Kidney epithelial cell (primary cell): Measurements from ENCODE around the gene C11orf68. TPM values are rescaled to one million over a fixed set of nuclear protein-coding genes. Genes with fewer than 3 reads are reported as not detected.

ENCODE experiments used
- DNase-seq: peaks from one replicate; pipeline ENCODE4 v3.0.0-alpha.2; 2010; ENCODE audit warnings: low read depth
- H3K27me3 ChIP-seq: 2 replicates; pipeline ENCODE4 v1.6.0; 2011; ENCODE audit warnings: low read length; ENCODE audit not compliant: control insufficient read depth, insufficient read depth
- H3K36me3 ChIP-seq: 2 replicates; pipeline ENCODE4 v1.5.1; 2011; ENCODE audit warnings: low read length; ENCODE audit not compliant: control insufficient read depth, insufficient read depth
- H3K4me3 ChIP-seq: 2 replicates; pipeline ENCODE4 v1.5.1; 2011; ENCODE audit warnings: low read depth, mild to moderate bottlenecking, control low read depth, low read length
- total RNA-seq: library from RNA; depleted of rRNA; stranded (reverse); fragments of >200 nt; gene quantifications from 2 replicates; pipeline ENCODE4 v1.2.3, GENCODE V29; 2015
- TF ChIP-seq, protein P1 (sequence below): IDR thresholded peaks from 2 replicates; pipeline ENCODE4 v1.5.1; 2011; ENCODE audit warnings: mild to moderate bottlenecking, moderate library complexity, low read length, control low read depth, inconsistent platforms; ENCODE audit not compliant: insufficient read depth, poor library complexity, severe bottlenecking

The C11orf68 gene
- total RNA-seq, 1 donor from 2014 or later, result 19.7 TPM

DNA sequence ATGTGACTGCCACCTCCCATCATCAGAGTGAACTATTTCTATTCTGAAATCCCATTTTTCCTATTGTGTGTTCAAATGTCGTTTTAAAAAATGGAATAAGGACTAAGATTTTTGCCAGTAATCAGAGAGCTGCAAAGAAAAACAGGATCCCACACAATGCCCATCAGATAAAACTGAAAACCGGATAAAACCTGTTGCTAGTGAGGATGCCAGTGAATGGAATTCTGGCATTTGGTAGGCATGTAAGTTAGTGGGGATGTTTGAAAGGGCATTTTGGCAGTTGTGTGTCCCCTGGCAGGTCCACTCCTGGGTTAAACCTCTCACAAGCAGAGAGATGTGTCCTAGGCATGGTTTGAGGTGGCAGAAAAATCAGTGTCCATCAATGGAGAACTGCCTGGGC, 6.5 kb upstream of the C11orf68 start:
- TF ChIP-seq, protein P1, sequence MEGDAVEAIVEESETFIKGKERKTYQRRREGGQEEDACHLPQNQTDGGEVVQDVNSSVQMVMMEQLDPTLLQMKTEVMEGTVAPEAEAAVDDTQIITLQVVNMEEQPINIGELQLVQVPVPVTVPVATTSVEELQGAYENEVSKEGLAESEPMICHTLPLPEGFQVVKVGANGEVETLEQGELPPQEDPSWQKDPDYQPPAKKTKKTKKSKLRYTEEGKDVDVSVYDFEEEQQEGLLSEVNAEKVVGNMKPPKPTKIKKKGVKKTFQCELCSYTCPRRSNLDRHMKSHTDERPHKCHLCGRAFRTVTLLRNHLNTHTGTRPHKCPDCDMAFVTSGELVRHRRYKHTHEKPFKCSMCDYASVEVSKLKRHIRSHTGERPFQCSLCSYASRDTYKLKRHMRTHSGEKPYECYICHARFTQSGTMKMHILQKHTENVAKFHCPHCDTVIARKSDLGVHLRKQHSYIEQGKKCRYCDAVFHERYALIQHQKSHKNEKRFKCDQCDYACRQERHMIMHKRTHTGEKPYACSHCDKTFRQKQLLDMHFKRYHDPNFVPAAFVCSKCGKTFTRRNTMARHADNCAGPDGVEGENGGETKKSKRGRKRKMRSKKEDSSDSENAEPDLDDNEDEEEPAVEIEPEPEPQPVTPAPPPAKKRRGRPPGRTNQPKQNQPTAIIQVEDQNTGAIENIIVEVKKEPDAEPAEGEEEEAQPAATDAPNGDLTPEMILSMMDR, result no peak
- Histone ChIP-seq H3K27me3 (no peaks in the 10 kb centered on the region), H3K36me3 (no peaks in the 10 kb centered on the region), H3K4me3 (no peak overlapping the region)
- no peak for DNase-seq

DNA sequence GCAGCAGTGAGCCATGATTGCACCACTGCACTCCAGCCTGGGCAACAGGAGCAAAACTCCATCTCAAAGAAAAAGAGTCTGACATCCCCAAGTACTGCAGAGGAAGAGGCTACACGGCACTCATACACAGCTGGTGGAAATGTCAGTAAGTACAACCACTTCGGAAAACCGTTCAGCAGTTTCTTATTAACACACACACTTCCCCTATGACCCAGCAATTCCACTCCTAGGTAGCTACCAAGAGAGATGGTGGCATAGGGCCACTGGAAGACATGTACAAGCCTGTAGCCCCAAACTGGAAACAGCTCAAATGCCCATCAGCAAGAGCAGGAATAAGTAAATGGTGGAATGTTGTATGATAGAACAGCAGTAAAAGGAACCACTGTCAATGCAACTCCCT, 3.7 kb upstream of the C11orf68 start:
- H3K27me3 ChIP-seq, result no peaks in the 10 kb centered on the region
- DNase-seq, result no peak
- no peaks in the 10 kb centered on the region for H3K36me3 ChIP-seq
- no peak overlapping the region for H3K4me3 ChIP-seq
- TF ChIP-seq, protein P1, result no peak

DNA sequence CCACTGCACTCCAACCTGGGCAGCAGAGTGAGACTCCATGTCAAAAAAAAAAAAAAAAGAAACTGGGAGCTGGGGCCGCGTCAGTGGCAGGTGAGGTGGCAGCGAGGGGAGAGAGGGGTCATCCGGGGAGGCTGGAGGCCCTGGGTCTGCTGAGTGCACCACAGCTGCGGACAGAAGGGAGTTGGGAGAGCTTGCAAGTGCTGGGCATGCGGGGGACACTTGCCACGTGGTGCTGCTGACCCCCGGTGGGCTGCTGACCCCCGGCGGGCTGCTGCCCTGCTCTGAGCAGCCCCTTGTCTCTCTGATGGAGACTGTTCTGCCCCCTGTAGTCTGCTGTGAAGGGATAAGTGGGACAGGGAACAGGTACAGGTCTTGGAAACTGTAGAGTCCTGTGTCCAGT, 3.0 kb upstream of the C11orf68 start:
- Histone ChIP-seq H3K27me3 (no peaks in the 10 kb centered on the region), H3K4me3 (no peak overlapping the region), H3K36me3 (no peaks in the 10 kb centered on the region)
- DNase-seq, result no peak
- TF ChIP-seq, protein P1, result no peak

DNA sequence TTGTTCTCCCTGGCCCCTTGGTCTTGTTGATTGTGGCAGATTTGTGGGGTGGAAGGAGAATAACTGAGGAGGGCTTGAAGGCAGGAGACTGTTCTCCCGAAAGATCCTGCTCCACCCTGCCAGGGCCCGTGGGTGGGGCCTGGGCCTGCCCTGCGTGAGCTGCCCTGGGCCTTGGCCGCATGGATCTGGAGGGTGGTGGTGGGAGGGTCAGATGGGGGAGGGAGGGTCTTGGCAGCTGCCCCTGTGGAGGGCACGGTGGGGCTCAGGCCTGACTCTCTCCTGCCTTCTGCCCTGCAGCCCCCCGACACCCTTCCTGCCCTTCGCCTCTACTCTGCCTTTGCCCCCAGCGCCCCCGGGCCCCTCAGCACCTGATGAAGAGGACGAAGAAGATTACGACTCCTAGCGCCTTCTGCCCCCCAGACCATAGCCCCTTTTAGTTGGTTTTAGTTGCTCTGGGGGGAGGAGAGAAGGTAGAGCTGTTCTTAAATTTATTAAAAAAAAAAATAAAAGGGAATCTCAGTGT, 2.2 kb upstream of the C11orf68 start:
- Histone ChIP-seq H3K4me3 (no peak overlapping the region), H3K27me3 (no peaks in the 10 kb centered on the region), H3K36me3 (no peaks in the 10 kb centered on the region)
- TF ChIP-seq, protein P1, result no peak
- DNase-seq, result no peak

DNA sequence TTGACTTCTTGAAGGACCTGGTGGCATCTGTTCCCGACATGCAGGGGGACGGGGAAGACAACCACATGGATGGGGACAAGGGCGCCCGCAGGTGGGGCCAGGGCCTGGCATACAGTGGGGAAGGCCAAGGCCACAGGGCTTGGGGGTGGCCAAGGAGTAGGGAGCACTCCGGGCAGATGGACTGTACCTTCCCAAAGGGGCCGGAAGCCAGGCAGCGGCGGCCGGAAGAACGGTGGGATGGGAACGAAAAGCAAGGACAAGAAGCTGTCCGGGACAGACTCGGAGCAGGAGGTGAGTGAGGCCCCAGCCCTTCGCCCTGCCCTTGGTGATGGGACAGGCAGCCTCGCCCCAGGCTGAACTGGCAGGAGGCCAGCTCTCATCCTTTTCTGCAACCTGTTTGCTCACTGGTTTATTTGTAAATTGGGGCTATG, 1.5 kb upstream of the C11orf68 start:
- DNase-seq, result no peak
- no peaks in the 10 kb centered on the region for H3K36me3 ChIP-seq
- H3K4me3 ChIP-seq, result peak overlapping the region; percentile 88
- TF ChIP-seq, protein P1, result no peak
- no peaks in the 10 kb centered on the region for H3K27me3 ChIP-seq

DNA sequence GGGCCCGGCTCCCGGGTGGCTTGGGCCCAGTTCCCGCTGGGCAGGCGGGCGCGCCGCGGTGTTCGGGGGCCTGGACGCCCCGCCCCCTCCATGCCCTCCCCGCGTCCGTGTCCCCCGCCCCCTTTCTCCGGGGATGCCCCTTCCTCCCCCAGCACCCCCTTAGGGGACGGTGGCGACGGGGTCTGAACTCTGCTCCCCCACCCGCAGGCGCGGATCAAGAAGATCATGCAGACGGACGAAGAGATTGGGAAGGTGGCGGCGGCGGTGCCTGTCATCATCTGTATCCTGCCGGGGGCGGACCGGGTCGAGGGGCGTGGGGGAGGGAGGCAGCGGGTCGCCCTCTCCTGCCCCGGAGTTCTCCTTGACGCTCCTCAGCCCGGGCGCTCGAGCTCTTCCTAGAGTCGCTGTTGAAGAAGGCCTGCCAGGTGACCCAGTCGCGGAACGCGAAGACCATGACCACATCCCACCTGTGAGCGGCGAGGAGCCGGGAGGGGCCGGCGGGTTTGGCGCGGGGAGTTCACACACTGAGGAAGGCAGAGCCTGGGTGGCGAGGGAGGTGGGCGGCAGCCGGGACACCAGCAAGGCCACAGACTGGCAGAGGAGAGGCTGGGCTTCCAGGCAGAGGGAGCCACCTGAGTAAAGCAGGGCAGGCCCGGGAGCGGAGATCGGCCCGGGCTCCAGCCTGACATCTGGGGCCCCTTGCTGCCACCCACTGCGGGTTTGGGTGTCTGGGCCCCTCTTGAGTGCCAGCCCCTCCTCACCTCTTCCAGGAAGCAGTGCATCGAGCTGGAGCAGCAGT, 910 bp upstream of the C11orf68 start:
- TF ChIP-seq, protein P1, result no peak
- no peaks in the 10 kb centered on the region for H3K27me3 ChIP-seq
- H3K36me3 ChIP-seq, result no peaks in the 10 kb centered on the region
- peak overlapping the region; percentile 88 for H3K4me3 ChIP-seq
- DNase-seq, result no peak
